NT2/D1 (cell line): ENCODE results near the gene TBC1D9B.

ENCODE experiments used
- DNase-seq: peaks from one replicate; pipeline ENCODE4 v3.0.0-alpha.2; 2011; ENCODE audit warnings: low read depth, low spot score
- H3K27me3 ChIP-seq: 2 replicates; pipeline ENCODE4 v1.6.0; 2011; ENCODE audit warnings: mild to moderate bottlenecking; ENCODE audit not compliant: insufficient read length, insufficient read depth
- H3K36me3 ChIP-seq: 2 replicates; pipeline ENCODE4 v1.6.1; 2011; ENCODE audit warnings: mild to moderate bottlenecking, low read length, mixed read lengths; ENCODE audit not compliant: insufficient read depth, insufficient read length
- H3K4me1 ChIP-seq: 2 replicates; pipeline ENCODE4 v1.5.1; 2011; ENCODE audit not compliant: insufficient read depth, insufficient read length
- H3K4me3 ChIP-seq: 2 replicates; pipeline ENCODE4 v1.5.1; 2011; ENCODE audit warnings: low read depth; ENCODE audit not compliant: insufficient read length
- H3K9ac ChIP-seq: 2 replicates; pipeline ENCODE4 v1.6.0; 2011; ENCODE audit warnings: low read depth; ENCODE audit not compliant: insufficient read length
- H3K9me3 ChIP-seq: 2 replicates; pipeline ENCODE4 v1.5.1; 2011; ENCODE audit warnings: mild to moderate bottlenecking, low read length; ENCODE audit not compliant: insufficient read depth
- SUZ12 ChIP-seq: IDR thresholded peaks from 2 replicates; pipeline ENCODE4 v1.6.1; 2011; ENCODE audit not compliant: insufficient read length, insufficient read depth; ENCODE audit errors: extremely low read depth
- YY1 ChIP-seq: IDR thresholded peaks from 2 replicates; pipeline ENCODE4 v1.6.1; 2011; ENCODE audit not compliant: insufficient read length, insufficient read depth
- ZNF274 ChIP-seq: IDR thresholded peaks from 2 replicates; pipeline ENCODE4 v1.6.1; 2011; ENCODE audit warnings: mild to moderate bottlenecking, low read depth, low read length

The TBC1D9B gene

GRCh38 chr5:179815491-179816249, 92.0 kb downstream of the TBC1D9B start:
- H3K9ac ChIP-seq = no peak overlapping the region
- H3K4me1 ChIP-seq = peaks cover 14% of the 10 kb centered on the region
- H3K36me3 ChIP-seq = peaks cover 31% of the 10 kb centered on the region
- H3K27me3 ChIP-seq = no peaks in the 10 kb centered on the region
- TF ChIP-seq SUZ12 (no peak), ZNF274 (no peak), YY1 (no peak)
- no peak for DNase-seq
- H3K4me3 ChIP-seq = no peak overlapping the region
- no peaks in the 10 kb centered on the region for H3K9me3 ChIP-seq

- Histone ChIP-seq H3K9me3 (no peaks in the 10 kb centered on the region), H3K4me3 (no peak overlapping the region), H3K4me1 (peaks cover 6% of the 10 kb centered on the region), H3K9ac (no peak overlapping the region), H3K27me3 (no peaks in the 10 kb centered on the region), H3K36me3 (peaks cover 31% of the 10 kb centered on the region)
- no peak for DNase-seq
- TF ChIP-seq ZNF274 (no peak), SUZ12 (no peak), YY1 (no peak)
Observed at GRCh38 chr5:179814090-179814489, 93.6 kb downstream of the TBC1D9B start.

GRCh38 chr5:179812997-179813607, 94.6 kb downstream of the TBC1D9B start:
- Histone ChIP-seq H3K4me3 (peak overlapping the region; percentile 1), H3K4me1 (peaks cover 2% of the 10 kb centered on the region), H3K27me3 (no peaks in the 10 kb centered on the region), H3K9ac (no peak overlapping the region), H3K9me3 (no peaks in the 10 kb centered on the region), H3K36me3 (peaks cover 31% of the 10 kb centered on the region)
- DNase-seq = no peak
- TF ChIP-seq YY1 (no peak), SUZ12 (no peak), ZNF274 (no peak)

GRCh38 chr5:179812135-179812825, 95.4 kb downstream of the TBC1D9B start:
- DNase-seq = no peak
- no peaks in the 10 kb centered on the region for H3K27me3 ChIP-seq
- no peaks in the 10 kb centered on the region for H3K9me3 ChIP-seq
- no peak for TF ChIP-seq YY1
- no peak for TF ChIP-seq ZNF274
- TF ChIP-seq SUZ12 = no peak
- peaks cover 2% of the 10 kb centered on the region for H3K4me1 ChIP-seq
- peaks cover 31% of the 10 kb centered on the region for H3K36me3 ChIP-seq
- H3K4me3 ChIP-seq = peak overlapping the region; percentile 32
- H3K9ac ChIP-seq = peak overlapping the region; percentile 39
